Kidney epithelial cell (primary cell): ENCODE results near the gene SMIM15. TPM values are rescaled to one million over a fixed set of nuclear protein-coding genes. Genes with fewer than 3 reads are reported as not detected.

ENCODE experiments used
- DNase-seq: peaks from one replicate; pipeline ENCODE4 v3.0.0-alpha.2; 2010; ENCODE audit warnings: low read depth
- H3K27me3 ChIP-seq: 2 replicates; pipeline ENCODE4 v1.6.0; 2011; ENCODE audit warnings: low read length; ENCODE audit not compliant: control insufficient read depth, insufficient read depth
- H3K36me3 ChIP-seq: 2 replicates; pipeline ENCODE4 v1.5.1; 2011; ENCODE audit warnings: low read length; ENCODE audit not compliant: control insufficient read depth, insufficient read depth
- H3K4me3 ChIP-seq: 2 replicates; pipeline ENCODE4 v1.5.1; 2011; ENCODE audit warnings: low read depth, mild to moderate bottlenecking, control low read depth, low read length
- CTCF ChIP-seq: IDR thresholded peaks from 2 replicates; pipeline ENCODE4 v1.5.1; 2011; ENCODE audit warnings: mild to moderate bottlenecking, moderate library complexity, low read length, control low read depth, inconsistent platforms; ENCODE audit not compliant: insufficient read depth, poor library complexity, severe bottlenecking
- total RNA-seq: library from RNA; depleted of rRNA; stranded (reverse); fragments of >200 nt; gene quantifications from 2 replicates; pipeline ENCODE4 v1.2.3, GENCODE V29; 2015

The SMIM15 gene
- total RNA-seq, 1 donor from 2014 or later = 69.9 TPM

DNA sequence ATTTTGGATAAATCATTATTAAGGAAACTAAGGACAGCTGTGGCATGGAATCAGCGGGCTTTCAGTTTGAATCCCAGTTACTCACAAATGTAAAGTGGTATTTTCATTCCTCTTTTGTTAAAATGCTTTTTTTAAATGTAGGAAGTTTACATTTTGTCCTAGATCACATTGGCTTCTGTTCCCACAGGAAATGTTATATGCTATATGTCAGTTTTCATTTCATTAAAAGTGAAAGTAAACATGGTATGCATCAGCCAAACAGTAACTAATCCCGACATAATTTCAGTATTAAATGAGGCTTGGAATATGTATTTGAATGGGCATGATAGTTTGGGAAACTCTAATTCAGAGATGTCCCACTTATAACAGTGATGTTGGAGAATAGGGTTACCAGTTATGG is 18.6 kb upstream of the SMIM15 start:
- no peak for DNase-seq
- Histone ChIP-seq H3K4me3 (no peak overlapping the region), H3K27me3 (no peaks in the 10 kb centered on the region), H3K36me3 (no peaks in the 10 kb centered on the region)
- no peak for TF ChIP-seq CTCF

GRCh38 chr5:61178702-61179101 is 16.4 kb upstream of the SMIM15 start:
- Histone ChIP-seq H3K36me3 (no peaks in the 10 kb centered on the region), H3K27me3 (no peaks in the 10 kb centered on the region), H3K4me3 (no peak overlapping the region)
- DNase-seq = peak; percentile 18
- TF ChIP-seq CTCF = no peak

GRCh38 chr5:61177716-61178115 is 15.4 kb upstream of the SMIM15 start:
- DNase-seq = no peak
- TF ChIP-seq CTCF = no peak
- Histone ChIP-seq H3K27me3 (no peaks in the 10 kb centered on the region), H3K4me3 (no peak overlapping the region), H3K36me3 (no peaks in the 10 kb centered on the region)

- no peak for TF ChIP-seq CTCF
- H3K27me3 ChIP-seq = no peaks in the 10 kb centered on the region
- H3K36me3 ChIP-seq = no peaks in the 10 kb centered on the region
- H3K4me3 ChIP-seq = no peak overlapping the region
- DNase-seq = no peak
Measured at GRCh38 chr5:61177070-61177469, 14.8 kb upstream of the SMIM15 start.

DNA sequence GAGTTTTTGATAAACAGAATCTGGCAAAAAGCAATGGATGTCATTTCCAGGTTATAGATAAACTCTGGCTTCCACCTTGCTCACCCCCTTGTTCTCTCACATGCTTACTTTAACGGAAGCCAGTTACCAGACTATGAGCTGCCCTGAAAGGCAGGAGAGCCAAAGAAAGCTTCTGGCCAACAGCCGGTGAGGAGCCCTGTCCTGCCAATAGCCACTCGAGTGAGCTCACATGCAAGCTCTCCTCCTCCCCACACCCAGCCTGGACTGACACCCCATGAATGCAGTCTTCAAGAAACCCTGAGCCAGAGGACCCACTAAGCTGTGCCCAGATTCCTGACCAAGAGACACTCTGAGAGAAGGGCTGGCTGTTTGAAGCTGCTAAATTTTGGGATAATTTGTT is 14.4 kb upstream of the SMIM15 start:
- no peak for TF ChIP-seq CTCF
- H3K27me3 ChIP-seq = no peaks in the 10 kb centered on the region
- H3K4me3 ChIP-seq = no peak overlapping the region
- H3K36me3 ChIP-seq = no peaks in the 10 kb centered on the region
- DNase-seq = no peak

- no peak overlapping the region for H3K4me3 ChIP-seq
- H3K36me3 ChIP-seq = no peaks in the 10 kb centered on the region
- no peak for TF ChIP-seq CTCF
- no peak for DNase-seq
- H3K27me3 ChIP-seq = no peaks in the 10 kb centered on the region
Measured at GRCh38 chr5:61171479-61171878, 9.2 kb upstream of the SMIM15 start.
